ENCODE results near the gene DNHD1.

DNHD1 gene

DNA sequence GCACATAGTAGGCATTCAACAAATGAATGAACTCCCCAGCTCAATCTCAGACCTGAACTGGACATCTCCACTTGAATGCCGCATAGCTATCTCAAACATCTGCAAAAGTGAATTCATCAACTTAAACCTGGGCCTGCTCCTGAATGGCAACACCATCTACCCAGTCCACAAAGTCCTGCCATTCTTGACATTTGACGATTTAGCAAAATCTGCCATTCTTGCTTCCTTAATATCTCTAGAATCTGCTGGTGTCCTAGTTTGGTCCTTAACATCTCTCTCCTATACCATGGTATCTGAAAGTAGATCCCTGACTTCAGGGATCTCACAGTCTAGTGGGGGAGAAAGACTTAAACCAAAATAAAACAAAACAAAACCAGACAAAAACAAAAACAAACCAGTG, 43.9 kb upstream of the DNHD1 start:
- Histone ChIP-seq H3K27me3 (ENCODE audit: insufficient read depth, poor library complexity, severe bottlenecking) (no peaks in the 10 kb centered on the region), H3K4me3 (replicated peaks; ENCODE audit: insufficient read depth, low read length) (no peak overlapping the region), H3K27ac (replicated peaks) (no peak overlapping the region)
- TF ChIP-seq GABPA (IDR thresholded peaks at IDR 0.05; ENCODE audit: low read depth) (no peak), SPI1 (IDR thresholded peaks at IDR 0.05; ENCODE audit: borderline replicate concordance, low read depth) (no peak), POLR2AphosphoS5 (IDR thresholded peaks at IDR 0.05; ENCODE audit: low read depth) (no peak)
- TF ChIP-seq, protein P1, sequence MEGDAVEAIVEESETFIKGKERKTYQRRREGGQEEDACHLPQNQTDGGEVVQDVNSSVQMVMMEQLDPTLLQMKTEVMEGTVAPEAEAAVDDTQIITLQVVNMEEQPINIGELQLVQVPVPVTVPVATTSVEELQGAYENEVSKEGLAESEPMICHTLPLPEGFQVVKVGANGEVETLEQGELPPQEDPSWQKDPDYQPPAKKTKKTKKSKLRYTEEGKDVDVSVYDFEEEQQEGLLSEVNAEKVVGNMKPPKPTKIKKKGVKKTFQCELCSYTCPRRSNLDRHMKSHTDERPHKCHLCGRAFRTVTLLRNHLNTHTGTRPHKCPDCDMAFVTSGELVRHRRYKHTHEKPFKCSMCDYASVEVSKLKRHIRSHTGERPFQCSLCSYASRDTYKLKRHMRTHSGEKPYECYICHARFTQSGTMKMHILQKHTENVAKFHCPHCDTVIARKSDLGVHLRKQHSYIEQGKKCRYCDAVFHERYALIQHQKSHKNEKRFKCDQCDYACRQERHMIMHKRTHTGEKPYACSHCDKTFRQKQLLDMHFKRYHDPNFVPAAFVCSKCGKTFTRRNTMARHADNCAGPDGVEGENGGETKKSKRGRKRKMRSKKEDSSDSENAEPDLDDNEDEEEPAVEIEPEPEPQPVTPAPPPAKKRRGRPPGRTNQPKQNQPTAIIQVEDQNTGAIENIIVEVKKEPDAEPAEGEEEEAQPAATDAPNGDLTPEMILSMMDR (IDR thresholded peaks at IDR 0.05; ENCODE audit: insufficient read depth, low read length), result no peak
- TF ChIP-seq, protein P2, sequence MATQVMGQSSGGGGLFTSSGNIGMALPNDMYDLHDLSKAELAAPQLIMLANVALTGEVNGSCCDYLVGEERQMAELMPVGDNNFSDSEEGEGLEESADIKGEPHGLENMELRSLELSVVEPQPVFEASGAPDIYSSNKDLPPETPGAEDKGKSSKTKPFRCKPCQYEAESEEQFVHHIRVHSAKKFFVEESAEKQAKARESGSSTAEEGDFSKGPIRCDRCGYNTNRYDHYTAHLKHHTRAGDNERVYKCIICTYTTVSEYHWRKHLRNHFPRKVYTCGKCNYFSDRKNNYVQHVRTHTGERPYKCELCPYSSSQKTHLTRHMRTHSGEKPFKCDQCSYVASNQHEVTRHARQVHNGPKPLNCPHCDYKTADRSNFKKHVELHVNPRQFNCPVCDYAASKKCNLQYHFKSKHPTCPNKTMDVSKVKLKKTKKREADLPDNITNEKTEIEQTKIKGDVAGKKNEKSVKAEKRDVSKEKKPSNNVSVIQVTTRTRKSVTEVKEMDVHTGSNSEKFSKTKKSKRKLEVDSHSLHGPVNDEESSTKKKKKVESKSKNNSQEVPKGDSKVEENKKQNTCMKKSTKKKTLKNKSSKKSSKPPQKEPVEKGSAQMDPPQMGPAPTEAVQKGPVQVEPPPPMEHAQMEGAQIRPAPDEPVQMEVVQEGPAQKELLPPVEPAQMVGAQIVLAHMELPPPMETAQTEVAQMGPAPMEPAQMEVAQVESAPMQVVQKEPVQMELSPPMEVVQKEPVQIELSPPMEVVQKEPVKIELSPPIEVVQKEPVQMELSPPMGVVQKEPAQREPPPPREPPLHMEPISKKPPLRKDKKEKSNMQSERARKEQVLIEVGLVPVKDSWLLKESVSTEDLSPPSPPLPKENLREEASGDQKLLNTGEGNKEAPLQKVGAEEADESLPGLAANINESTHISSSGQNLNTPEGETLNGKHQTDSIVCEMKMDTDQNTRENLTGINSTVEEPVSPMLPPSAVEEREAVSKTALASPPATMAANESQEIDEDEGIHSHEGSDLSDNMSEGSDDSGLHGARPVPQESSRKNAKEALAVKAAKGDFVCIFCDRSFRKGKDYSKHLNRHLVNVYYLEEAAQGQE (IDR thresholded peaks at IDR 0.05; ENCODE audit: insufficient replicate concordance, low read depth), result no peak
- DNase-seq (ENCODE audit: low read depth in 1 of 2, low spot score in 1 of 2), result no peak

DNA sequence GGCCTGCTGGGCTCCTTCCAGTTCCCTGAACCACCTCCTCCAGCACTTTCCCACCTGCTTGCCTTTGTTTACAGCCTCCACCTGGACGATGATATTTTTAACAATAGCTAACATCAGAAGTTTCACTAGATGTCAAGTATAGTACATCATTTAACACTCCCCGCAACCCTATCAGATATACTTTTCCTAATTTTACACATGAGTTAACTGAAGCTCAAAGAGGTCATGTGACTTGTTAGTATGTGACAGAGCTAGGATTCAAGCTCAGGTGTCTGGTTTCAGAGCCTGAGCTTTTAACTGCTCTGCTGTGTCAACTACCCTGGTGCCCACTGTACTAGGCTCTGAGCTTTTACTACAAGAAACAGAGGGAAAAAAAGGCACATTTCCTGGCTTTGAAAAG, 42.0 kb upstream of the DNHD1 start:
- no peaks in the 10 kb centered on the region for H3K27me3 ChIP-seq (ENCODE audit: insufficient read depth, poor library complexity, severe bottlenecking)
- no peak for DNase-seq (ENCODE audit: low read depth in 1 of 2, low spot score in 1 of 2)
- no peak overlapping the region for H3K4me3 ChIP-seq (replicated peaks; ENCODE audit: insufficient read depth, low read length)
- TF ChIP-seq, protein P1 (IDR thresholded peaks at IDR 0.05; ENCODE audit: insufficient read depth, low read length), result no peak
- TF ChIP-seq, protein P2 (IDR thresholded peaks at IDR 0.05; ENCODE audit: insufficient replicate concordance, low read depth), result no peak
- no peak overlapping the region for H3K27ac ChIP-seq (replicated peaks)

DNA sequence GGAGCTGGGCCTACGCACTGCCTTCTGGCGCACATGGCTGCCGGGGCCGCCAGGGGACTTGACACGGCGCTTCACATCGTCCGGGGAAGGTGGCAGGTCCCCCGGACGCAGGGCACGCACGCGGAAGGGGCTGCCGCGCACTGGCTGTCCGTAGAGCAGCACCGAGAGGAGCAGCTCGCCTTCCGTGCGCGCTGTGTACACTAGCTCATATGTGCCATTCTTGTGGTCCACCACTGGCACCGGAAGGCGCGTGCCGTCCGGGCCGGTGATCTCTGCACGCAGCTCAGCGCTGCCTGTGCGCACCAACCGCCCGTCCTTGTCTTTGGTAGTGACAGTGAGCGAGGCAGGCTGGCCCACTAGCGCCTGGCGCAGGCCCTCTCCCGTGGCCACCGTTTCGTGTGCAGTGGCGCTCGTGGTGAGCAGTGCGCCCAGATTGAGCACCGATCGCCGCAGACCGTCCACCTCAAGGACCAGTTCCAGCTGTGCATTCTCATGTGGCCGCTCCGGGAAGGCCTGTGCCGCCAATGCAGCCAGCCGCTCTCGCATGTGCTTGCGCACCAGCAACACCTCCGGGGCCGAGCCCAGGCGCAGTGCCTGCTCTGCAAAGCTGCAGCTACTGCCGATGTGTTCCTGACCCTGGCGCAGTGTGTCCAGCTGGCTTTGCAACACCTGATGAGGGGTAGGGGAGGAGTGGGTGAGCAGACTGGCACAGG, 40.6 kb upstream of the DNHD1 start:
- H3K4me3 ChIP-seq (replicated peaks; ENCODE audit: insufficient read depth, low read length), result no peak overlapping the region
- TF ChIP-seq SPI1 (IDR thresholded peaks at IDR 0.05; ENCODE audit: borderline replicate concordance, low read depth) (no peak), GABPA (IDR thresholded peaks at IDR 0.05; ENCODE audit: low read depth) (no peak), POLR2AphosphoS5 (IDR thresholded peaks at IDR 0.05; ENCODE audit: low read depth) (no peak)
- TF ChIP-seq, protein P2 (IDR thresholded peaks at IDR 0.05; ENCODE audit: insufficient replicate concordance, low read depth), result no peak
- TF ChIP-seq, protein P1 (IDR thresholded peaks at IDR 0.05; ENCODE audit: insufficient read depth, low read length), result no peak
- H3K27ac ChIP-seq (replicated peaks), result no peak overlapping the region
- H3K27me3 ChIP-seq (ENCODE audit: insufficient read depth, poor library complexity, severe bottlenecking), result no peaks in the 10 kb centered on the region
- no peak for DNase-seq (ENCODE audit: low read depth in 1 of 2, low spot score in 1 of 2)
